COR-L47 (cell line): ENCODE results near the gene LRRC49.
"Not testable (repeated sequence)": the region's sequence is repeated elsewhere in the genome, so short reads cannot be mapped to it uniquely, and the experiment has no call there.

ENCODE experiments used
- DNase-seq: peaks from one replicate; lab custom pipeline; 2025; lab: John Stamatoyannopoulos, UW

The LRRC49 gene

DNA sequence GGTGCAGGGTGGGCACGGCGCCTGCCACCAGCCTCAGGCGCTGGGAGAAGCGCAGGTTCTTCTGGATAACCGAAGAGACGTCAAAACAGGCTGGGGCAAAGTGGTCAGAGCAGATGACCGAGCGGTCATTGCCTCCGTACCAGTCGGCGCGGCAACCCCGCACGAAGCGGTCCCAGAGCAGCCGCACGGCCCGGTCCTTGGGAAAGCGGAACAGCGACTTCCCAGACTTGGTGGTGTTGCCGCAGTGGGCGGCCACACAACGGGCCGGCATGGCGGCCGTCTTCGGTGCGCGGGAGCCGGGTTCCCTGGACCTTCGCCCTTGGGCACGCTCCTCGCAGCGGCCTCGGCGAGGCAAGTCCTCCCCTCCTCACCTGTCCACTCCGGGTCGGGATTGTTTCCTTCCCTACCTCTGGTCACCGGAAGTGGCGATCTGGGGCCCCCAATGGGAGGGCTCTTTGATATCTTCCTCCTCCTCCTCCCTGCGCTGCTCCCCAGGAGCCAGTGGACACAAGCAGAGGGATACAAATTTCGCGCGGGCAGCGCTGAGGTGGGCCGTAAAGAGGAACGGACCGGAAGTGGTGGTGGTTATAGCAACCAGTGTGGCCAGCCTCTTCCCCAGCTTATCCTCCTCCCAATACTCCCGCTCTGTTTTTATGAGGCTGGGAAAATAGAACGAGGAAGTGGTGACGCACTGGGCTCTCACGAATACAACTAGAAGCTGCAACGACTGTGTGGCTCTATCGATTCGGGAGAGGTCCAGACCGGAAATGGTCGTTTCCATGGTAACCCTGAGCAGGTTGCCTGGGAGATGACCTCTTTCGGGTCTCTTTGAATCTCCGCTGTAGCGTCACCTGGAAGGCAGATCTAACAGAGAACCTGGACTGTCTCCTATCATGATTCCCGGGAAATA, at the start of gene LRRC49, which contains the start of gene THAP10:
Gene LRRC49 (plus strand): TSS at position 825 of the 910 bp plus-strand sequence. CDS start 69 bp downstream, at position 894.
Gene THAP10 (minus strand): TSS at position 432 of the 910 bp plus-strand sequence. CDS start 161 bp downstream, at position 271.
- DNase-seq = peak; percentile 97

GRCh38 chr15:70845602-70846360, 46.8 kb upstream of the LRRC49 start:
- peak; percentile 31 for DNase-seq

DNA sequence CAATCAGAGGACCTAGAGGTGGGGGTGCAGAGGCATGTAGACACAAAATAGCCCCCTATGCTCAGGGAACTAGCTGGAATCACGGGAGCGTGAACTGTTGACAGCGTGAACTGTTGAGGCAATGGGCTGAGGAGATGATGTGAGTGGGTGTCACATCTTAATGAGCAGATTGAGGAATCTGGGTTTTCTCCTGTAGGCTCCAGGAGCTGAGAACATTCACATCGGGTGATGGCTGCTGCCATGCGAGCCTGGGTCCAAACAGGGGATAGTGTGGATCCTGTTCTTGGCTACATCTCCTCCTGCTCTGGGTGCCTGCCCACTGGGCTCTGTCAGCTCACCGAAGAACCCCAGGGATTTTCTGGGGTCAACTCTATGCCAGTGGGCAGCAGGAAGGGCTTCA, 40.7 kb upstream of the LRRC49 start:
- no peak for DNase-seq

DNA sequence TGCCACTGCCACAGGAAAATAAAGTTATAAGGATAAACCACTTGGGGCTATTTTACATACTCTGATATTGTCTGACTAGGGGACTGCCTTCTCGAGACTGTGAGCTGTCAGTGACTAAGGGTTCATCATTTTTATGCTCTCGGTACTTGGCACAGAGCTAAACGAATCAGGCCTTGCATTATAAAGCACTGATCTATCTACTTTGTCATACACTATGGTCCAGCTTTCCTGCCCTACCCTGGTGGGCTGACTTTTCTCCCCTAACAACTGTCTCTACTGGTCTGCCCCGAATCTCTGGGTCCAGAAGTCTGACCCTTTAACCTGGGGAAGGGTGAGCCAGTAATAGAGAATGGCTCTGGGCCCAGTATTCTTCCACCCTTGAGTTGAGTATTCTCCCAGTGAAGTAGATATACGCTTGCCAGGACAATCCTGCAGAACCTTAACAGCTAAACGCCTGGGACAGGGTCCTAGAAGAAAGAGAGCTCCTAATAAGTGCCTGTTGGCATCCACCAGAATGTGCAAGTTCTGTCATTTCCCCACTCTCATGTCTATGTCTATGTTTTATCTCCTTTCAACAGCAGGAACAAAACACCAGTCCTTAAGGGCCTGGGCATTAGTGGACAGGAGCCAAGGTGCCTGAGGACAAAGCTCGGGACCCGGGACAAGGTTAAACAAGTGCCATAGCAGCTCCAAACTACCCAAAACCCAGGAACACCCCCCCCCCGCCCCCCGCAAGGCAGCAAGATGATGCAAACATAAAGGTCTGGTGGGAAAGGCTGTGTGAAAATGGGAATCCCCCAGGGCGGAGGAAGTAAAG, 39.9 kb upstream of the LRRC49 start:
- no peak for DNase-seq

GRCh38 chr15:70853318-70853972, 39.2 kb upstream of the LRRC49 start:
- DNase-seq = no peak

DNA sequence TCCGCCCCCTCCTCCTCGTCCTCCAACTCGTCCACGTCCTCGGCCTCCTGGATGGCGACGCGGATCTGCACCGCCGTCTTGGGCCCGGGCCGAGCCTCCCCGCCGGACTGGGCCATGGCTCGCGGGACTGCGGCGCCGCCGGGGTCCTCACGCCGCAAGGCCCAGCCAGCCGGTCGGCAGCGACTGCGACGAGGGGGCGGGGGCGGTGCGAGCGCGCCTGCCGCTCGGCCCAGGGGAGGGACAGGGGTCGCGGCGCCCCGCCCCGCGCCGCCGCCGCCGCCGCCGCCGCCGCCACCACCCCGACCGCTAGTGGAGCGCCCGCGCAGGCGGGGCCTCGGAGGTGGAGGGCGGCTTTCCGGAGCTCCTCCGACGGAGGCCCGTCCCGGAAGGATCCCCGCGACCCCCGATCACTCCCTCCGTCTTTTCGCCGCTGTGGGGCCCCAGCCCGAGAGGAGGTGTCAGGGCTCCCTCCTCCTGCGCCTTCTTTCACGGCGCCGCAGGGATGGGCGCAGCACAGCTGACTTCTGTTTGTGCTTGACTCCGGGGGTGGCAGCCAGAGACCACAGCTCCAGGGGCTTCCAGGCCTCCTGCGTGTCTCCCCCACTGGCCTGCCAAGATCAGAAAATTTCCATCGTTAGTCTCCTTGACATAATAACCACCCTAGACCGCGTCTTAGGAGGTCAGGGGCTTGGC, 38.5 kb upstream of the LRRC49 start, which contains the start of gene LARP6:
Gene LARP6 (minus strand): TSS at position 185 of the 693 bp plus-strand sequence. CDS start 69 bp downstream, at position 116.
- DNase-seq = peak; percentile 32

- no peak for DNase-seq
These were observed 38.0 kb upstream of the LRRC49 start for GRCh38 chr15:70854666-70854976.

DNA sequence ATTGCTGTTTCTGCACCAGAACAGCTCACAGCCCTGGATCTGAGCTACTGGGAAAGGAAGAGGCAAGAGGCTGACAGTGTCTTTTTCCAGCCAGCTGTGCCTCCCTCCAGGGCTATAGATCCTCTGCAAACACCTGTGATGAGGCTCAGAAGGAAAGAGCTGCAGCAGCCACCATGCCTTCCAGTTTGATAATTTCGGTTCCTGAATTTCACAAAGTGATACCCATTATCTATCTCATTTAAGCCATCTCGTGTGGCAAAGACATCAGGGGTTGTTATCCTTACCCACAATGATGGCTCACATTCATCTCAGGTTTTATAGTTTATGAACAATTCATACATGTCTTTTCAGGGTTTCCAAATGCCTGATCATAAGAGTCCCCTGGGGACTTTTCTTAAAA, 36.9 kb upstream of the LRRC49 start:
- no peak for DNase-seq

GRCh38 chr15:70856177-70856883, 36.3 kb upstream of the LRRC49 start:
- DNase-seq = no peak

GRCh38 chr15:70856884-70857561, 35.6 kb upstream of the LRRC49 start:
- no peak for DNase-seq

- no peak for DNase-seq
These were observed 34.9 kb upstream of the LRRC49 start for GRCh38 chr15:70857562-70858285.

DNA sequence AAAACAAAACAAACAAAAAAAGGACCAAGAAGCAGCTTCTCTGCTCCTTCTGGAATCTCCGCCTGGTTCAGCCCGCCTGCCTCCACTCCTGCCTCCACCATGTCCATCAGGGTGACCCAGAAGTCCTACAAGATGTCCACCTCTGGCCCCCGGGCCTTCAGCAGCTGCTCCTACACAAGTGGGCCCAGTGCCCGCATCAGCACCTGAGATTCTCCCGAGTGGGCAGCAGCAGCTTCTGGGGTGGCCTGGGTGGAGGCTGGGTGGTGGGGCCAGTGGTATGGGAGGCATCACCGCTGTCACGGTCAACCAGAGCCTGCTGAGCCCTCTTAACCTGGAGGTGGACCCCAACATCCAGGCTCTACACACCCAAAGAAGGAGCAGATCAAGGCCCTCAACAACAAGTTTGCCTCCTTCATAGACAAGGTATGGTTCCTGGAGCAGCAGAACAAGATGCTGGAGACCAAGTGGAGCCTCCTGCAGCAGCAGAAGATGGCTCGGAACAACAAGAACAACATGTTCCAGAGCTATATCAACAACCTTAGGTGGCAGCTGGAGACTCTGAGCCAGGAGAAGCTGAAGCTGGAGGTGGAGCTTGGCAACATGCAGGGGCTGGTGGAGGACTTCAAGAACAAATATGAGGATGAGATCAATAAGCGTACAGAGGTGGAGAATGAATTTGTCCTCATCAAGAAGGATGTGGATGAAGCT, 33.9 kb upstream of the LRRC49 start:
- not testable (repeated sequence) for DNase-seq

DNA sequence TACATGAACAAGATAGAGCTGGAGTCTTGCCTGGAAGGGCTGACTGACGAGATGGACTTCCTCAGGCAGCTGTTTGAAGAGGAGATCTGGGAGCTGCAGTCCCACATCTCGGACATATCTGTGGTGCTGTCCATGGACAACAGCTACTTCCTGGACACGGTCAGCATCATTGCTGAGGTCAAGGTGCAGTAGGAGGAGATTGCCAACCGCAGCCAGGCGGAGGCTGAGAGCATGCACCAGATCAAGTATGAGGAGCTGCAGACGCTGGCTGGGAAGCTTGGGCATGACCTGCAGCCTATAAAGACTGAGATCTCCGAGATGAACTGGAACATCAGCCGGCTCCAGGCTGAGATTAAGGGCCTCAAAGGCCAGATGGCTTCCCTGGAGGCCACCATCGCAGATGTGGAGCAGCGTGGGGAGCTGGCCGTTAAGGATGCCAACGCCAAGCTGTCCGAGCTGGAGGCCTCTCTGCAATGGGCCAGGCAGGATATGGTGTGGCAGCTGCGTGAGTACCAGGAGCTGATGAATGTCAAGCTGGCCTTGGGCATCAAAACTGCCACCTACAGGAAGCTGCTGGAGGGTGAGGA, 33.2 kb upstream of the LRRC49 start:
- no peak for DNase-seq

DNA sequence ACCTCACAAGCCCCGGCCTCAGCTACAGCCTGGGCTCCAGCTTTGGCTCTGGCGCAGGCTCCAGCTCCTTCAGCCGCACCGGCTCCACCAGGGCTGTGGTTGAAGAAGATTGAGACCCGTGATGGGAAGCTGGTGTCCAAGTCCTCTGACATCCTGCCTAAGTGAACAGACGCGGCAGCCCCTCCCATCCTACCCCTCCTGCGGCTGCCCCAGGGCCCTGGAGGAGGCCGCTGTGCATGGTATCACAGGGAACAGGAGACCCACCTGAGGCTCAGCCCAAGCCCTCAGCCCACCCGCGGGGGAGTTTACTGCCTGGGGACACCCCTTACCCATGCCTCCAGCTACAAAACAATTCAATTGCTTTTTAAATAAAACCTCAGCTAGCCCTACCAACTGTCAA, 32.6 kb upstream of the LRRC49 start:
- DNase-seq = no peak

GRCh38 chr15:70863450-70864218, 29.0 kb upstream of the LRRC49 start:
- no peak for DNase-seq

- no peak for DNase-seq
These were observed 25.5 kb upstream of the LRRC49 start for GRCh38 chr15:70866982-70867641.
